ENCODE results near the gene BTBD9. TPM values are rescaled to one million over a fixed set of nuclear protein-coding genes. Genes with fewer than 3 reads are reported as not detected.

Gene BTBD9
- total and polyA plus RNA-seq, 5 donors from 2014 or later, result 11.6 to 79.7 (median 16.7) TPM

DNA sequence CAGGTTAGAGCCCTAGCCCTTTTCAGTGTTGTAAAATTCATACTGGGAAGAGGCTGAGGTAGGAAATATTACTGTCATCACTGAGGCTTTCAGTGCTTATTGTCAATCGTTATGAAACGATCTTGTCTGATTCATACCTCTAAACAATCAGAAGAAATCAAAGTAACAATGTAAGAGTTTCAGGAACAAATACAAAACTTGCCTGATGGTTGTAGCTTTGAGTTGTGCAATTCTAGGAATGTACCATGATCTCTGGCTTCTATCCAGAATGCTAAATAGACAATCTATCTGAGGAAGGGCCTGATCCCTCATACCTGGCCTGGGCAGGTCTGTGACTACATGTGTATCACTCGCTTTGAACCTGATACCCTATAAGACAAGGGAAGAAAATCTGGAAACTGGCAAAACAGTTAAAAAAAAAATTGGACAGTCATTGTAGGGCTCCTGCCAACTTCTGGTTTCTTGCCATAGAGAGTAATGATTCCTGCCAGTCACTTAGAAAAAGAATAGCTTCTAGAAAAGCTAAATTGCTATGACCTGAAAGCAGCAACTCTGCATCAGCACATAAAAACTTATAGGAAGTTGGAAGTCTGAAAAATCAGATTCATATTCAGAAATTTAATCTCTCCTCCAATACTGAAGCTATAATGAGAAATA, 234.7 kb downstream of the BTBD9 start:
- Histone ChIP-seq H3K4me1 (ENCODE audit: control insufficient read depth, insufficient read depth, low read length, poor library complexity, severe bottlenecking) (no peaks in the 10 kb centered on the region), H3K9me3 (ENCODE audit: control insufficient read depth in 2 of 2, low read length in 2 of 2) (no peaks in the 10 kb centered on the region), H3K4me3 (ENCODE audit: low read depth, low read length) (no peak overlapping the region), H3K27me3 (ENCODE audit: control insufficient read depth, insufficient read depth, low read length) (no peaks in the 10 kb centered on the region), H3K27ac (ENCODE audit: insufficient read depth, low read length, poor library complexity, severe bottlenecking) (no peak overlapping the region), H3K36me3 (ENCODE audit: control insufficient read depth, insufficient read depth, low read length) (no peaks in the 10 kb centered on the region)
- Mint-ChIP-seq H3K36me3 (peaks cover 11% of the 10 kb centered on the region), H3K9me3 (no peaks in the 10 kb centered on the region), H3K4me1 (peaks cover 0 to 28% (median 16%) of the 10 kb centered on the region in 4 donors), H3K4me3 (no peak overlapping the region), H3K27ac (no peak overlapping the region), H3K27me3 (no peaks in the 10 kb centered on the region)
- DNase-seq, result no peak
- no peak for ATAC-seq (ENCODE audit: low read depth in 2 of 2)

DNA sequence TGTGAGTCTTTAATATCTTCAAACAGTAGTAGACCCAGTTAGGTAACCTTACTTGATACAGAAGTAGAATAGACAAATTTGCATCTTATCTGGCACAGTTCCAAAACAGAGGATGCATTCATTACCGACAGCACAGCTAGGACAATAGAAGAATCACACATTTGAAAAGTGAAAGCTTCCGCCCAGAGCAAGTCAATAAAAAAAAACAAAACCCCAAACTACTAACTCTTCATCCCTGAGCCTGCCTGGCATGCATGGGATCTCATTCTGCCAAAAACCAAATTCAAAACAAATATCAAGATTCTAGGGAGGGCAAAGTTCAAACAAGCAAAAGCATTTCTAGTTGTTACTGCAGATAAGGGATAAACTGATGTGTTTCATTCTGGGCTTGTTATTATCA, 235.4 kb downstream of the BTBD9 start:
- Mint-ChIP-seq H3K27ac (peak overlapping the region in 1 of 3 donors; percentile 1), H3K9me3 (no peaks in the 10 kb centered on the region), H3K36me3 (peaks cover 11% of the 10 kb centered on the region), H3K4me3 (no peak overlapping the region), H3K27me3 (no peaks in the 10 kb centered on the region), H3K4me1 (peaks cover 0 to 28% (median 16%) of the 10 kb centered on the region in 4 donors)
- H3K4me3 ChIP-seq (ENCODE audit: low read depth, low read length), result no peak overlapping the region
- no peaks in the 10 kb centered on the region for H3K4me1 ChIP-seq (ENCODE audit: control insufficient read depth, insufficient read depth, low read length, poor library complexity, severe bottlenecking)
- H3K36me3 ChIP-seq (ENCODE audit: control insufficient read depth, insufficient read depth, low read length), result no peaks in the 10 kb centered on the region
- H3K27me3 ChIP-seq (ENCODE audit: control insufficient read depth, insufficient read depth, low read length), result no peaks in the 10 kb centered on the region
- DNase-seq (peak in 1 of 3 donors; percentile 12), ATAC-seq (ENCODE audit: low read depth in 2 of 2) (no peak)
- H3K9me3 ChIP-seq (ENCODE audit: control insufficient read depth in 2 of 2, low read length in 2 of 2), result no peaks in the 10 kb centered on the region
- no peak overlapping the region for H3K27ac ChIP-seq (ENCODE audit: insufficient read depth, low read length, poor library complexity, severe bottlenecking)

DNA sequence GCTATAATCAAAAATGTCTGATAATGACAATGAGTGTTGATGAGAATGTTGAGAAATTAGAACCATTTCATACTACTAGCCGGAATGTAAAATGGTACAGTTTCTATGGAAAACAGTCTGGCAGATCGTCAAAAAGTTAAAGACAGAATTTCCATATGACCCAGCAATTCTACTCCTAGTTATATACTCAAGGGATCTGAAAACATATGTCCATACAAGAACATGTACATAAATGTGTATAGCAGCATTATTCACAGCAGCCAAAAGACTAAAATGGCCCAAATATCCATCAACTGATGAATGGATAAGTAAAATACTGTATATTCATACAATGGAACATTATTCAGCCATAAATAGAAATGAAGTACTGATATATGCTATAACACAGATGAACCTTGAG, 236.2 kb downstream of the BTBD9 start:
- no peaks in the 10 kb centered on the region for H3K9me3 Mint-ChIP-seq
- no peak for ATAC-seq (ENCODE audit: low read depth in 2 of 2)
- no peak overlapping the region for H3K27ac ChIP-seq (ENCODE audit: insufficient read depth, low read length, poor library complexity, severe bottlenecking)

DNA sequence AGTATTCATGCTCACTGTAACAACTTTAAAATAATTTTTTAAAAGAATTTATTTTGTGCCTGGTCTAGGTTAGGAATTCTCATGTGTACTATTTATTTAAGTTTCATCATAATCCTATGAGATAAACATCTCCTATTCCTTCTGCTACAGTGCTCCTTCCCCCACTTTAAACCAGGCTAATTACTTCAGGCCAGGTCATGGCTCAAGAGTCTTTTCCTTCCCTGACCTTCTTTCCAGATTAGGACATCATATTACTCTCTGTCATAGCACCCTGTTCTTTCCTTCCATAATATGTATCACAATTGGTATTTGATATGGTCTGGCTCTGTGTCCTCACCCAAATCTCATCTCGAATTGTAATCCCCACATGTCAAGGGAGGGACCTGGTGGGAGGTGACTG, 239.0 kb downstream of the BTBD9 start:
- Mint-ChIP-seq H3K36me3 (peaks cover 7% of the 10 kb centered on the region), H3K4me1 (peaks cover 0 to 19% (median 10%) of the 10 kb centered on the region in 4 donors), H3K27me3 (no peaks in the 10 kb centered on the region), H3K4me3 (no peak overlapping the region), H3K27ac (no peak overlapping the region), H3K9me3 (no peaks in the 10 kb centered on the region)
- DNase-seq (no peak), ATAC-seq (ENCODE audit: low read depth in 2 of 2) (no peak)
- H3K4me3 ChIP-seq (ENCODE audit: low read depth, low read length), result no peak overlapping the region
- no peaks in the 10 kb centered on the region for H3K4me1 ChIP-seq (ENCODE audit: control insufficient read depth, insufficient read depth, low read length, poor library complexity, severe bottlenecking)
- no peak overlapping the region for H3K27ac ChIP-seq (ENCODE audit: insufficient read depth, low read length, poor library complexity, severe bottlenecking)
- no peaks in the 10 kb centered on the region for H3K9me3 ChIP-seq (ENCODE audit: control insufficient read depth in 2 of 2, low read length in 2 of 2)
- H3K36me3 ChIP-seq (ENCODE audit: control insufficient read depth, insufficient read depth, low read length), result peaks cover 3% of the 10 kb centered on the region
- H3K27me3 ChIP-seq (ENCODE audit: control insufficient read depth, insufficient read depth, low read length), result no peaks in the 10 kb centered on the region

More for the DNA sequence above, 236.2 kb downstream of the BTBD9 start:
- H3K27me3 ChIP-seq (ENCODE audit: control insufficient read depth, insufficient read depth, low read length), result no peaks in the 10 kb centered on the region
- H3K9me3 ChIP-seq (ENCODE audit: control insufficient read depth in 2 of 2, low read length in 2 of 2), result no peaks in the 10 kb centered on the region
- Mint-ChIP-seq H3K4me1 (peaks cover 0 to 28% (median 16%) of the 10 kb centered on the region in 4 donors), H3K4me3 (no peak overlapping the region), H3K27me3 (no peaks in the 10 kb centered on the region), H3K27ac (no peak overlapping the region), H3K36me3 (peaks cover 11% of the 10 kb centered on the region)
- no peak overlapping the region for H3K4me3 ChIP-seq (ENCODE audit: low read depth, low read length)
- no peaks in the 10 kb centered on the region for H3K4me1 ChIP-seq (ENCODE audit: control insufficient read depth, insufficient read depth, low read length, poor library complexity, severe bottlenecking)
- no peaks in the 10 kb centered on the region for H3K36me3 ChIP-seq (ENCODE audit: control insufficient read depth, insufficient read depth, low read length)
- DNase-seq, result no peak

DNA sequence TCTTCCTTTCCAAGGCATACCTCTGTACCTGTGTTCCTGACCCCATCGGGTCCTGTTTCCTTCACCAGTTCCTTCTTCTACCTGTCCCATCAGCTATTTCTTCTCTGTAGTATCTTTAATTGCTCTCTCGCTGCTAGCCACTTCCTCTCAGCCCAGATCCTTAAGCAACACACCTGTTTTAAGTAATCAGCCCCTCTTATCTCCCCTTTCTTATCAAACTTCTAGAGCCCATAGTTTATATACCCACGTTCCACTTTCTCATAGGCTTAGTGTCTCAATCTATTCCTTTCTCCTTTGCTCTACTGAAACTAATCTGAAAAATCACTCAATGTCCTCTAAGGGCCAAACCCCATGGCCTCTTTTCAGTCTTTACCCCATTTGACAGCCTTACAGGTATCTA, 239.6 kb downstream of the BTBD9 start:
- H3K36me3 Mint-ChIP-seq, result peaks cover 5% of the 10 kb centered on the region
- no peak overlapping the region for H3K4me3 Mint-ChIP-seq
- Histone ChIP-seq H3K27me3 (ENCODE audit: control insufficient read depth, insufficient read depth, low read length) (no peaks in the 10 kb centered on the region), H3K9me3 (ENCODE audit: control insufficient read depth in 2 of 2, low read length in 2 of 2) (no peaks in the 10 kb centered on the region), H3K36me3 (ENCODE audit: control insufficient read depth, insufficient read depth, low read length) (peaks cover 3% of the 10 kb centered on the region), H3K4me3 (ENCODE audit: low read depth, low read length) (no peak overlapping the region), H3K4me1 (ENCODE audit: control insufficient read depth, insufficient read depth, low read length, poor library complexity, severe bottlenecking) (no peaks in the 10 kb centered on the region), H3K27ac (ENCODE audit: insufficient read depth, low read length, poor library complexity, severe bottlenecking) (no peak overlapping the region)
- H3K27me3 Mint-ChIP-seq, result no peaks in the 10 kb centered on the region
- H3K9me3 Mint-ChIP-seq, result no peaks in the 10 kb centered on the region
- no peak for DNase-seq
- H3K27ac Mint-ChIP-seq, result no peak overlapping the region
- H3K4me1 Mint-ChIP-seq, result peaks cover 0 to 15% (median 10%) of the 10 kb centered on the region in 4 donors
- no peak for ATAC-seq (ENCODE audit: low read depth in 2 of 2)

DNA sequence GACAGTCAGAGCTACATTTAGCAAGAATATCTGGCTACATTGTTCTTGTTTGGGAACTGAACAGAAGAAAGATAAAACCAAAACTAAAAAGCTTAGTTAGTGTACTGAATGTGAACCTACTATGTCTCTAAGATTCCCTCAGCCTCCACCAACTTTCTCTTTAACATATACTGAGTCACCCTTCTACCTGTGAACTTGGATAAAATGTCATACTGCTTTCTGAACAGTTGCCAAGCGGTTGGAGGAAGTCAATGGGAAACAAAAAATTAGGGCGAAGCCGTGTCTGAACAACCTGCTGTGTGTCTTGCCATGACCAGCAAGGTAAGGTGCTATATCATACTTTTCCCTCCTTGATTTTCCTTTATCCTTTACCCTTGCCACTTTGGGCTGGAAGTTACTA, 243.5 kb downstream of the BTBD9 start:
- H3K27me3 ChIP-seq (ENCODE audit: control insufficient read depth, insufficient read depth, low read length), result no peaks in the 10 kb centered on the region
- Mint-ChIP-seq H3K27me3 (no peaks in the 10 kb centered on the region), H3K4me3 (no peak overlapping the region), H3K27ac (no peak overlapping the region), H3K36me3 (peaks cover 4% of the 10 kb centered on the region), H3K4me1 (peaks cover 0 to 11% (median 5%) of the 10 kb centered on the region in 4 donors), H3K9me3 (no peaks in the 10 kb centered on the region)
- H3K9me3 ChIP-seq (ENCODE audit: control insufficient read depth in 2 of 2, low read length in 2 of 2), result no peaks in the 10 kb centered on the region
- H3K27ac ChIP-seq (ENCODE audit: insufficient read depth, low read length, poor library complexity, severe bottlenecking), result no peak overlapping the region
- no peak overlapping the region for H3K4me3 ChIP-seq (ENCODE audit: low read depth, low read length)
- H3K36me3 ChIP-seq (ENCODE audit: control insufficient read depth, insufficient read depth, low read length), result peaks cover 3% of the 10 kb centered on the region
- ATAC-seq (ENCODE audit: low read depth in 2 of 2), result no peak
- H3K4me1 ChIP-seq (ENCODE audit: control insufficient read depth, insufficient read depth, low read length, poor library complexity, severe bottlenecking), result no peaks in the 10 kb centered on the region
- no peak for DNase-seq

DNA sequence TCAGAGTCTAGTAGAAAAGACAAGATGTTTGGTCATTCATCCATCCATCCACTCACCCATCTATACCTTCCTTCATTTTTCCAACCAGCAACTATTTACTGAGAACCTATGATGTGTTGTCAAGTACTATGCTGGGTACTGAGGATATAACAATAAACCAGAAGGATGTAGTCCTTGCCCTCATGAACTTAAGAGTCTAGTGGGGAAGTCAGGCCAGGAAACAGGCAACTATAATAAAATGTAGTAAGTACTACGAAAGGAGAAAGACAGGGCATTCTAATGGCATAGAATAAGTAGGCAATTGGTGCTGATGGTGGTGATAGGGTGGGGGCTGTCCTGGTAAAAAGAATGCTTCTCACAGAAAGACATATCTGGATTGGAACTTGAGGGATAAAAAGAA, 245.7 kb downstream of the BTBD9 start:
- Histone ChIP-seq H3K27me3 (ENCODE audit: control insufficient read depth, insufficient read depth, low read length) (no peaks in the 10 kb centered on the region), H3K4me1 (ENCODE audit: control insufficient read depth, insufficient read depth, low read length, poor library complexity, severe bottlenecking) (no peaks in the 10 kb centered on the region), H3K4me3 (ENCODE audit: low read depth, low read length) (no peak overlapping the region), H3K9me3 (ENCODE audit: control insufficient read depth in 2 of 2, low read length in 2 of 2) (no peaks in the 10 kb centered on the region), H3K36me3 (ENCODE audit: control insufficient read depth, insufficient read depth, low read length) (peaks cover 3% of the 10 kb centered on the region), H3K27ac (ENCODE audit: insufficient read depth, low read length, poor library complexity, severe bottlenecking) (no peak overlapping the region)
- Mint-ChIP-seq H3K4me1 (peaks cover 0 to 14% (median 5%) of the 10 kb centered on the region in 4 donors), H3K36me3 (peaks cover 4% of the 10 kb centered on the region), H3K9me3 (no peaks in the 10 kb centered on the region), H3K27me3 (no peaks in the 10 kb centered on the region), H3K4me3 (no peak overlapping the region), H3K27ac (no peak overlapping the region)
- no peak for DNase-seq
- ATAC-seq (ENCODE audit: low read depth in 2 of 2), result no peak

All from CD4-positive, CD25-positive, alpha-beta regulatory T cell (primary cell).